GM18502 (cell line): ENCODE measurements around the gene PTPN6.
A peak's percentile ranks its signal among the peaks of the same experiment; 100 is the strongest.

ENCODE experiments used
- ATAC-seq: cut with Tn5 transposase; IDR thresholded peaks from one replicate; pipeline ENCODE4 v1.9.1; 2021; ENCODE audit warnings: mild to moderate bottlenecking; ENCODE audit not compliant: unreplicated experiment, poor library complexity

Gene PTPN6

GRCh38 chr12:6953442-6954315 lies 2.5 kb downstream of the PTPN6 start:
- ATAC-seq, result peak; percentile 57

- no peak for ATAC-seq
Measured at GRCh38 chr12:6954316-6955107, 3.4 kb downstream of the PTPN6 start.

DNA sequence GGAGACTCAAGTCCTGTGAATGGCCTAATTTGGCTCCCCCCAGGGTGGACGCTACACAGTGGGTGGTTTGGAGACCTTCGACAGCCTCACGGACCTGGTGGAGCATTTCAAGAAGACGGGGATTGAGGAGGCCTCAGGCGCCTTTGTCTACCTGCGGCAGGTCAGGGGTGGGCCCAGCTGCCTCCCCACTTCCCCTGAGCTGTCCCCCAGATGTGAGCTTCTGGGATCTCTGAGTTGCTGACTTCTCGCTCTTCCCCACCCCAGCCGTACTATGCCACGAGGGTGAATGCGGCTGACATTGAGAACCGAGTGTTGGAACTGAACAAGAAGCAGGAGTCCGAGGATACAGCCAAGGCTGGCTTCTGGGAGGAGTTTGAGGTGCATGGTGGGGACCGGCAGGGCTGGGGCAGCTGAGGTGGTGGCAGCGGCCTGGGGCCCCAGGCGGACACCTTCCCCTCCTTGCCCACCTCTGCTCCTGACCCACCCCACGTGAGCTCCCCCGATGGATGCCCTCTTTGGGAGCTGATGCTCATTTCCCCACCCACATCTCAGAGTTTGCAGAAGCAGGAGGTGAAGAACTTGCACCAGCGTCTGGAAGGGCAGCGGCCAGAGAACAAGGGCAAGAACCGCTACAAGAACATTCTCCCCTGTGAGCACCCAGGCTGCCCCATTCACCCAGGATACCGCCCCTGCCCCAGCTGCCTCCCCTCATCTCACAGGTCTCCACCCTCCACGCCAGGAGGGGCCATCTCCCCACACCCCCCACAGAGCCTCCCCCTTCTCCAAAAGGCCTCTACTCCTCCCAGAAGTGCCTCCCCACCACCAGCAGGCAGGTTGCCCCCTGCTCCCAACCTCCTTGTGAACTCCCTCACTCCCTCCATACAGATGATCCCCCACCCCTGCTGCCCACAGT lies 4.2 kb downstream of the PTPN6 start:
- no peak for ATAC-seq

- no peak for ATAC-seq
Measured at GRCh38 chr12:6956021-6956727, 5.0 kb downstream of the PTPN6 start.

GRCh38 chr12:6957151-6957701 lies 6.1 kb downstream of the PTPN6 start:
- ATAC-seq, result no peak

- no peak for ATAC-seq
Measured at GRCh38 chr12:6957741-6958608, 6.8 kb downstream of the PTPN6 start.

GRCh38 chr12:6958609-6959057 lies 7.5 kb downstream of the PTPN6 start:
- no peak for ATAC-seq

- peak; percentile 49 for ATAC-seq
Measured at GRCh38 chr12:6959058-6959804, 8.1 kb downstream of the PTPN6 start.

DNA sequence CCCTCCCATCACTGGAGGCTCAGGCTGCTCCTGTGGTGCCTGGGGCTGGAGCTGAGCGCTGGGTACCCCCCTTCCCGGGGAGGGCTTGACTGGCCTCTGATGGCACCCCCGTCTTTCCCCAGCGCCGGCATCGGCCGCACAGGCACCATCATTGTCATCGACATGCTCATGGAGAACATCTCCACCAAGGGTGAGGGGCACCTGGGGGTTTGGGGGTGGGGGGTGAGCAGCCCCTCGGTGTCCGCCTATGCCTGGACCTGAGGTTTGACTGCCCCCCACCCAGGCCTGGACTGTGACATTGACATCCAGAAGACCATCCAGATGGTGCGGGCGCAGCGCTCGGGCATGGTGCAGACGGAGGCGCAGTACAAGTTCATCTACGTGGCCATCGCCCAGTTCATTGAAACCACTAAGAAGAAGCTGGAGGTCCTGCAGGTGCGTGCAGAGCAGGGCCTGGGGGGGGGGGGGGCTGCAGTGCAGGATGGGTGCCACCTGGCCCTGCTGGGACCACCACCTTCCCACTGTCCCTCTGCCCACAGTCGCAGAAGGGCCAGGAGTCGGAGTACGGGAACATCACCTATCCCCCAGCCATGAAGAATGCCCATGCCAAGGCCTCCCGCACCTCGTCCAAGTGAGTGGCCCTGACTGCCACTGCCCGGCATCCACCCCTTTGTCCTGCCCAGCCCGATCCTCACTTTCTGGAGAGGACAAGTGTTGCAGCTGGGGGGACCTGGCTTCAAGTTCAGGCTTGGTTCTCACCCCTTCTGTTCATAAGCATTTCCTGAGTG lies 8.8 kb downstream of the PTPN6 start:
- no peak for ATAC-seq

DNA sequence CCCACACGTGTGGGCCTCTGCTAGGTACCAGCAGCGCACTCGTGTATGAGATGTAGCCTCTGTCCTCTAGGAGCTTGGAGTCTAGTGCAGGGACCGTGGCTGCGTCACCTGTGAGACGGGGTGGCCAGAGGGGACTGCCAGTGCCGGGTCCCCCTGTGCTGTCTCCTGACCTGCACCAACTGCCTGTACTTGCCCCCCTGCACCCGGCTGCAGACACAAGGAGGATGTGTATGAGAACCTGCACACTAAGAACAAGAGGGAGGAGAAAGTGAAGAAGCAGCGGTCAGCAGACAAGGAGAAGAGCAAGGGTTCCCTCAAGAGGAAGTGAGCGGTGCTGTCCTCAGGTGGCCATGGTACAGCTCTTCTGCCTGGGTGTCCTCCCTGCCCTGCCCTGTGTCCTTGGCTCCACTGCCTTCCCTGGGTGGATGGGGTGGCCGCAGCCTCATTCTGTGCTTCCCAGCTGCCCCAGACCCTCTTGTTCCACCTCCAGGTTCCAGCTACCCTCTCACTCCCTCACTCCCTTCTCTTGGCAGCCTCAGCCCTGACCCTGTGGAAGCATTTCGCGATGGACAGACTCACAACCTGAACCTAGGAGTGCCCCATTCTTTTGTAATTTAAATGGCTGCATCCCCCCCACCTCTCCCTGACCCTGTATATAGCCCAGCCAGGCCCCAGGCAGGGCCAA lies 9.6 kb downstream of the PTPN6 start:
- no peak for ATAC-seq

DNA sequence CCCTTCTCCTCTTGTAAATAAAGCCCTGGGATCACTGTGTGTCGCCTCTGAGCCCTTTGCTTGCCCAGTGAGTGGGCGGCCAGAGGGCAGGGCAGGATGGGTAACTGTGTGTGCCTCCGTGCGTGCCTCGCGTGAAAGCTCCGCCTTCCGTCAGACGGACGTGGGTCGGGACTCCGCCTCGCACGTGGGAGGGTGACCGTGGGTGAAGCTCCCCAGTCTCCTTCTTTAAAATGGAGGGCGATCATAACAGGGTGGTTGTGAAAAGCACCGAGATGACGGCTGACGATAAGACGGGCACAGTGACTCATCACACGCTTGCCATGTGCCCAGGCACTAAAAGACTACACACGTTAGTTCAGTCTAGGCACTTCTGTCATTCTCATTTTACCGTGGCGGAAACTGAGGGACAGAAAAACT lies 10.1 kb downstream of the PTPN6 start:
- ATAC-seq, result peak; percentile 23

DNA sequence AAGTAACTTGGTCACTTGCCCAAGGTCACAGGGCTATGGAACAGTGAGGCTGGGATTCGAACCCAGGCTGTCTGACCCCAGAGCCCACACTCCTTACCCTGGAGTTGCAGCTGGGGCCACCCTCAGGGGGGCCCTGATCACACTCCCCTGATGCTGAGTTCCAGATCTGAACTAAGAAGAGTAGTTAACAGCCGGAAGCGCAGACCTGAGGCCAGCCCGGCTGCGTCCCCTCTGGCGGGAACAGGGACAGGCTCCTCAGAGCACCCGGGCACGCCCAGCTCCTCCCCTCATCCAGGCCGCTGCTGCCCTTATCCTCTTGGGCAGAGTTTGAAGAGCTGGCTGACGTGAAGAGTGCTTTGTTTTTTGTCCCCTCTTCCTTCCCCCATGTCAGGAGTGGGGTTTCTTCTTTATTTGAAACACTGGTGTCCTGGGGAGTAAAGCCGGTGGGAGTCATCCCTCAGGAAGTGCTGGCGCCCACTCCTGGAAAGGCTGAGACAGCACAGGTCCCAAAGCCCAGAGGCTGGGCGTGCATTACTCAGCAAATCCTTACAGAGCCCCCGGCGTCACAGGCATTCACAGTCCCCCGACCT lies 10.6 kb downstream of the PTPN6 start:
- peak; percentile 23 for ATAC-seq

- ATAC-seq, result no peak
Measured at GRCh38 chr12:6962285-6963015, 11.3 kb downstream of the PTPN6 start.

GRCh38 chr12:6963016-6963731 lies 12.0 kb downstream of the PTPN6 start:
- ATAC-seq, result no peak
